K562 (cell line): ENCODE measurements around the gene LEPROT. TPM values are rescaled to one million over a fixed set of nuclear protein-coding genes. Genes with fewer than 3 reads are reported as not detected.
A peak's percentile ranks its signal among the peaks of the same experiment; 100 is the strongest.

ENCODE experiments used
- CAMTA2 ChIP-seq: fragments of 250-450 bp; sonication (Bioruptor Pico); conservative IDR thresholded peaks from 2 replicates; pipeline ENCODE4 v1.5.1; 2022
- CBX3 ChIP-seq, 2 experiments: IDR thresholded peaks; 1 replicate in 1 of 2; 2 replicates in 1 of 2; pipeline ENCODE4 v1.6.1; 2012; ENCODE audit warnings: inconsistent platforms in 2 of 2, low read length in 2 of 2, borderline replicate concordance in 1 of 2, control low read depth in 1 of 2
- CHCHD3 ChIP-seq: fragments of 250-450 bp; sonication (Bioruptor Pico); IDR thresholded peaks from 2 replicates; pipeline ENCODE4 v2.1.2; 2022; ENCODE audit warnings: mild to moderate bottlenecking
- DDX20 ChIP-seq: fragments of 450-650 bp; IDR thresholded peaks from 2 replicates; pipeline ENCODE4 v1.6.1; 2016; ENCODE audit warnings: missing genetic modification characterization, low read depth, mild to moderate bottlenecking, missing compliant biosample characterization, moderate library complexity
- FOXP1 ChIP-seq: sonication (generic); formaldehyde crosslinking; IDR thresholded peaks from 2 replicates; pipeline ENCODE4 v1.8.0; 2022; ENCODE audit warnings: mild to moderate bottlenecking, missing genetic modification reagents
- HNRNPUL1 ChIP-seq: fragments of 200-400 bp; formaldehyde crosslinking; IDR thresholded peaks from 2 replicates; pipeline ENCODE4 v1.6.1; 2017; ENCODE audit warnings: low read length
- MCM3 ChIP-seq: fragments of 450-650 bp; IDR thresholded peaks from 2 replicates; pipeline ENCODE4 v1.6.1; 2016
- MCM5 ChIP-seq: fragments of 450-650 bp; IDR thresholded peaks from 2 replicates; pipeline ENCODE4 v1.6.1; 2016; ENCODE audit warnings: low read depth
- NUFIP1 ChIP-seq: fragments of 450-650 bp; IDR thresholded peaks from 2 replicates; pipeline ENCODE4 v1.6.1; 2018; ENCODE audit not compliant: partially characterized antibody
- RERE ChIP-seq: sonication (generic); formaldehyde crosslinking; IDR thresholded peaks from 2 replicates; pipeline ENCODE4 v1.8.0; 2023; ENCODE audit warnings: missing genetic modification reagents, mild to moderate bottlenecking, borderline replicate concordance
- SLC30A9 ChIP-seq: fragments of 250-450 bp; sonication (Bioruptor Pico); IDR thresholded peaks from 2 replicates; pipeline ENCODE4 v1.8.0; 2022; ENCODE audit warnings: mild to moderate bottlenecking, moderate library complexity
- TAF15 ChIP-seq: fragments of 200-400 bp; formaldehyde crosslinking; IDR thresholded peaks from 2 replicates; pipeline ENCODE4 v1.6.1; 2017; ENCODE audit warnings: mild to moderate bottlenecking, low read depth, low read length, moderate library complexity
- TAL1 ChIP-seq: fragments of 450-650 bp; IDR thresholded peaks from 2 replicates; pipeline ENCODE4 v1.6.1; 2016; ENCODE audit warnings: mild to moderate bottlenecking
- TSC22D4 ChIP-seq: fragments of 450-650 bp; IDR thresholded peaks from 2 replicates; pipeline ENCODE4 v1.6.1; 2016; ENCODE audit warnings: missing genetic modification characterization, missing biosample characterization, control low read depth
- ZBTB9 ChIP-seq: fragments of 450-650 bp; formaldehyde crosslinking; IDR thresholded peaks from 2 replicates; pipeline ENCODE4 v1.4.0; 2020; ENCODE audit warnings: mild to moderate bottlenecking, moderate library complexity
- ZNF644 ChIP-seq: fragments of 200-800 bp; sonication (Bioruptor generic); IDR thresholded peaks from 2 replicates; pipeline ENCODE4 v1.6.1; 2016; ENCODE audit warnings: low read depth, missing genetic modification characterization, missing compliant biosample characterization
- ZNF696 ChIP-seq: fragments of 250-450 bp; sonication (Bioruptor Pico); conservative IDR thresholded peaks from 2 replicates; pipeline ENCODE4 v1.4.0; 2020; ENCODE audit warnings: mild to moderate bottlenecking, moderate library complexity
- polyA plus RNA-seq, 8 experiments: library from polyadenylated mRNA; depleted of rRNA in 4 of 8; stranded (reverse) in 5 of 8; unstranded in 3 of 8; fragments of >200 nt; fragmentation: Nextera tagmentation in 2 of 8; fragmentation: Illumina TruSeq in 1 of 8; extraction: Ambion mirVana in 2 of 8; extraction: Trizol in 1 of 8; gene quantifications; 2 replicates each; pipeline versions ENCODE4 v1.2.1 to v1.2.3, GENCODE V29; 2011 to 2014; ENCODE audit warnings: inconsistent platforms in 1 of 8, missing spikeins in 1 of 8
- total RNA-seq, 7 experiments: library from RNA; depleted of rRNA in 6 of 7; stranded (reverse); fragments of >200 nt in 6 of 7; fragmentation: Illumina TruSeq in 2 of 7; extraction: Trizol in 2 of 7; gene quantifications; 2 replicates each; pipeline versions ENCODE4 v1.2.1 to v1.2.3, GENCODE V29; 2011 to 2021; ENCODE audit warnings: low replicate concordance in 1 of 7
- TF ChIP-seq, protein P1 (sequence below): fragments of 450-650 bp; formaldehyde crosslinking; IDR thresholded peaks from 2 replicates; pipeline ENCODE4 v1.4.0; 2020; ENCODE audit warnings: mild to moderate bottlenecking, moderate library complexity

The LEPROT gene
- total and polyA plus RNA-seq, 9 of the 15 experiments (the other 6 are each of a cell fraction or from before 2014, with no cell fraction given) = 28.1 to 97.5 (median 45.8) TPM

DNA sequence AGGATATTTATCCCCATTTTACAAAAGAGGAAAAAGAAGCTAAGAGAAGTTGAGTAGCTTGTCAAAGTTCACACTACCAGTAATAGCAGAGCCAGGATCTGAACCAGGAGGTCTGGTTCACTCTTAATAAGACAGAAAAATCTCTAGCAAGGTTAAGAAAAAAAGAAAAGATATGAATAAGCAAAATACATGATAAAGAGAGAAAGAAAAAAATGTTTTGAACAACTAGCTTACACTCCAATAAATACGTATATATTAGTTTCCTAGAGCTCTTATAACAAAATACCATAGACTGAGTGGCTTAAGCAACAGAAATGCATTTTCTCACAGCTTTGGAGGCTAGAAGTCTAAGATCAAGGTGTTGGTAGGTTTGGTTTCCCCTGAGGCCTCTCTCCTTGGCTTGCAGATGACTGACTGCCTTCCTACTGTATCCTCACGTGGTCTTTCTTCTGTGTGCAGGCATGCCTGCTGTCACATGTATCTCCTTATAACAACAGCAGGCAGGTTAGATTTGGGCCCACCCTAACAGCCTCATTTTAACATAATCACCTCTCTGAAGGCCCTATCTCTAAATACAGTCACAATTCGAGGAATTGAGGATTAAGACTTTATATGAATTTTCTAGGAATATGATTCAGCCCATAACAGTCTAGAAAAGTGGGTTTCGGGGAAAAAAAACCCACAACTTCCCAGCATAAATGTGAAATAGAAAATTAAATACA lies 60.4 kb downstream of the LEPROT start (continued):
- TF ChIP-seq CBX3 (IDR thresholded peaks at IDR 0.05; ENCODE audit: borderline replicate concordance in 1 of 2, low read length in 2 of 2) = peak in 1 of 2 experiments; percentile 58; a peak in 1 of 3 replicates
- TF ChIP-seq ZBTB9 (CRISPR knock-in tag) = no peak
- peak; percentile 85 for TF ChIP-seq TAL1
- no peak for TF ChIP-seq TSC22D4 (tag)
- TF ChIP-seq DDX20 (tag) = no peak
- no peak for TF ChIP-seq TAF15
- no peak for TF ChIP-seq HNRNPUL1
- TF ChIP-seq CAMTA2 (CRISPR knock-in tag) = no peak
- no peak for TF ChIP-seq RERE (CRISPR knock-in tag)
- no peak for TF ChIP-seq FOXP1 (CRISPR knock-in tag)
- no peak for TF ChIP-seq ZNF696 (CRISPR knock-in tag)
- TF ChIP-seq, protein P1, sequence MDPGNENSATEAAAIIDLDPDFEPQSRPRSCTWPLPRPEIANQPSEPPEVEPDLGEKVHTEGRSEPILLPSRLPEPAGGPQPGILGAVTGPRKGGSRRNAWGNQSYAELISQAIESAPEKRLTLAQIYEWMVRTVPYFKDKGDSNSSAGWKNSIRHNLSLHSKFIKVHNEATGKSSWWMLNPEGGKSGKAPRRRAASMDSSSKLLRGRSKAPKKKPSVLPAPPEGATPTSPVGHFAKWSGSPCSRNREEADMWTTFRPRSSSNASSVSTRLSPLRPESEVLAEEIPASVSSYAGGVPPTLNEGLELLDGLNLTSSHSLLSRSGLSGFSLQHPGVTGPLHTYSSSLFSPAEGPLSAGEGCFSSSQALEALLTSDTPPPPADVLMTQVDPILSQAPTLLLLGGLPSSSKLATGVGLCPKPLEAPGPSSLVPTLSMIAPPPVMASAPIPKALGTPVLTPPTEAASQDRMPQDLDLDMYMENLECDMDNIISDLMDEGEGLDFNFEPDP (CRISPR knock-in tag) = no peak
- TF ChIP-seq ZNF644 = no peak
- TF ChIP-seq MCM5 = no peak
- TF ChIP-seq SLC30A9 (CRISPR knock-in tag) = no peak
- TF ChIP-seq MCM3 = no peak
- no peak for TF ChIP-seq NUFIP1
- no peak for TF ChIP-seq CHCHD3 (CRISPR knock-in tag)
